HL-60/S4 (cell line): Measurements from ENCODE around the gene GGACT.

ENCODE experiments used
- in situ Hi-C: fragments of 300-500 bp; cut with MboI; formaldehyde crosslinking; loops from 2 replicates; pipeline ENCODE4 v1.14.3; 2022; ENCODE audit warnings: low sequenced_read_pairs

GGACT gene

GRCh38 chr13:100559886-100560285, 28.7 kb downstream of the GGACT start:
- in situ Hi-C loops = no loop called here

- in situ Hi-C loops = no loop called here
Measured at GRCh38 chr13:100552755-100553154, 35.8 kb downstream of the GGACT start.

- in situ Hi-C loops = loop anchor here (25.0 kb wide), 1 partner anchor 887 kb away; no protein-coding TSS in a partner anchor
Measured at GRCh38 chr13:100549316-100549715, 39.3 kb downstream of the GGACT start.

- in situ Hi-C loops = loop anchor here (25.0 kb wide), 1 partner anchor 885 kb away; no protein-coding TSS in a partner anchor
Measured at GRCh38 chr13:100547791-100548201, 40.8 kb downstream of the GGACT start.

- in situ Hi-C loops = loop anchor here (25.0 kb wide), 1 partner anchor 885 kb away; no protein-coding TSS in a partner anchor
Measured at GRCh38 chr13:100546713-100547405, 41.7 kb downstream of the GGACT start.

GRCh38 chr13:100545684-100546061, 42.9 kb downstream of the GGACT start:
- in situ Hi-C loops = loop anchor here (25.0 kb wide), 1 partner anchor 883 kb away; no protein-coding TSS in a partner anchor

GRCh38 chr13:100544866-100545683, 43.5 kb downstream of the GGACT start:
- in situ Hi-C loops = loop anchor here (25.0 kb wide), 1 partner anchor 883 kb away; no protein-coding TSS in a partner anchor

- in situ Hi-C loops = loop anchor here (25.0 kb wide), 1 partner anchor 882 kb away; no protein-coding TSS in a partner anchor
Measured at GRCh38 chr13:100543872-100544602, 44.6 kb downstream of the GGACT start.

GRCh38 chr13:100542826-100543156, 45.8 kb downstream of the GGACT start:
- in situ Hi-C loops = loop anchor here (25.0 kb wide), 1 partner anchor 880 kb away; no protein-coding TSS in a partner anchor

GRCh38 chr13:100541897-100542825, 46.4 kb downstream of the GGACT start:
- in situ Hi-C loops = loop anchor here (25.0 kb wide), 1 partner anchor 880 kb away; no protein-coding TSS in a partner anchor

GRCh38 chr13:100540621-100541020, 48.0 kb downstream of the GGACT start:
- in situ Hi-C loops = loop anchor here (25.0 kb wide), 1 partner anchor 878 kb away; no protein-coding TSS in a partner anchor

- in situ Hi-C loops = loop anchor here (25.0 kb wide), 1 partner anchor 876 kb away; no protein-coding TSS in a partner anchor
Measured at GRCh38 chr13:100537951-100538462, 50.6 kb downstream of the GGACT start.

- in situ Hi-C loops = loop anchor here (25.0 kb wide), 1 partner anchor 875 kb away; no protein-coding TSS in a partner anchor
Measured at GRCh38 chr13:100537486-100537885, 51.1 kb downstream of the GGACT start.

- in situ Hi-C loops = loop anchor here (25.0 kb wide), 1 partner anchor 874 kb away; no protein-coding TSS in a partner anchor
Measured at GRCh38 chr13:100536643-100537180, 51.9 kb downstream of the GGACT start.

- in situ Hi-C loops = loop anchor here (25.0 kb wide), 1 partner anchor 873 kb away; no protein-coding TSS in a partner anchor
Measured at GRCh38 chr13:100535426-100536135, 53.0 kb downstream of the GGACT start.

GRCh38 chr13:100534911-100535310, 53.7 kb downstream of the GGACT start:
- in situ Hi-C loops = loop anchor here (25.0 kb wide), 1 partner anchor 873 kb away; no protein-coding TSS in a partner anchor

- in situ Hi-C loops = loop anchor here (25.0 kb wide), 1 partner anchor 872 kb away; no protein-coding TSS in a partner anchor
Measured at GRCh38 chr13:100534147-100534843, 54.3 kb downstream of the GGACT start.
